ENCODE measurements around the gene TMEM141.

TMEM141 gene

GRCh38 chr9:136826188-136826541 lies 35.0 kb downstream of the TMEM141 start:
- H3K9me3 ChIP-seq (ENCODE audit: low read length), result no peaks in the 10 kb centered on the region
- no peaks in the 10 kb centered on the region for H3K4me1 ChIP-seq (ENCODE audit: insufficient read depth, low read length, severe bottlenecking)
- no peaks in the 10 kb centered on the region for H3K79me2 ChIP-seq (ENCODE audit: insufficient read depth, low read length)
- H4K20me1 ChIP-seq (ENCODE audit: insufficient read depth, low read length), result no peaks in the 10 kb centered on the region
- H3K9ac ChIP-seq (ENCODE audit: low read length), result no peak overlapping the region
- no peak overlapping the region for H3K27ac ChIP-seq (ENCODE audit: low read depth, low read length, poor library complexity, severe bottlenecking)
- H3K36me3 ChIP-seq (ENCODE audit: insufficient read depth, low read length), result peaks cover 75% of the 10 kb centered on the region
- H2AFZ ChIP-seq (ENCODE audit: low read length), result no peak overlapping the region
- H3K4me3 ChIP-seq (ENCODE audit: low read depth, low read length, poor library complexity, severe bottlenecking), result no peak overlapping the region
- no peak overlapping the region for H3K4me2 ChIP-seq (ENCODE audit: low read length)
- H3K9me2 ChIP-seq (ENCODE audit: low read depth, low read length), result no peaks in the 10 kb centered on the region
- H3K27me3 ChIP-seq (ENCODE audit: insufficient read depth, low read length), result no peaks in the 10 kb centered on the region
- no peaks in the 10 kb centered on the region for H3F3A ChIP-seq (ENCODE audit: insufficient read depth, low read length)
- no peak for TF ChIP-seq CTCF (IDR thresholded peaks at IDR 0.05; ENCODE audit: low read length)
- no peak for TF ChIP-seq EZH2 (IDR thresholded peaks at IDR 0.05; ENCODE audit: borderline replicate concordance, low read length)

- no peak overlapping the region for H3K9ac ChIP-seq (ENCODE audit: low read length)
- H3K36me3 ChIP-seq (ENCODE audit: insufficient read depth, low read length), result peaks cover 82% of the 10 kb centered on the region
These were observed 35.8 kb downstream of the TMEM141 start for GRCh38 chr9:136826703-136827582.

GRCh38 chr9:136827794-136828473 lies 36.8 kb downstream of the TMEM141 start:
- H3K27me3 ChIP-seq (ENCODE audit: insufficient read depth, low read length), result no peaks in the 10 kb centered on the region
- no peaks in the 10 kb centered on the region for H3K79me2 ChIP-seq (ENCODE audit: insufficient read depth, low read length)
- H3K4me2 ChIP-seq (ENCODE audit: low read length), result no peak overlapping the region
- no peaks in the 10 kb centered on the region for H3K9me2 ChIP-seq (ENCODE audit: low read depth, low read length)
- H3K36me3 ChIP-seq (ENCODE audit: insufficient read depth, low read length), result peaks cover 91% of the 10 kb centered on the region
- no peak overlapping the region for H3K9ac ChIP-seq (ENCODE audit: low read length)
- H3K4me3 ChIP-seq (ENCODE audit: low read depth, low read length, poor library complexity, severe bottlenecking), result no peak overlapping the region
- no peak overlapping the region for H3K27ac ChIP-seq (ENCODE audit: low read depth, low read length, poor library complexity, severe bottlenecking)
- no peaks in the 10 kb centered on the region for H3F3A ChIP-seq (ENCODE audit: insufficient read depth, low read length)
- no peaks in the 10 kb centered on the region for H4K20me1 ChIP-seq (ENCODE audit: insufficient read depth, low read length)
- H3K4me1 ChIP-seq (ENCODE audit: insufficient read depth, low read length, severe bottlenecking), result no peaks in the 10 kb centered on the region
- H2AFZ ChIP-seq (ENCODE audit: low read length), result no peak overlapping the region
- TF ChIP-seq EZH2 (IDR thresholded peaks at IDR 0.05; ENCODE audit: borderline replicate concordance, low read length) (no peak), CTCF (IDR thresholded peaks at IDR 0.05; ENCODE audit: low read length) (no peak)
- no peaks in the 10 kb centered on the region for H3K9me3 ChIP-seq (ENCODE audit: low read length)

More at GRCh38 chr9:136826703-136827582, 35.8 kb downstream of the TMEM141 start:
- Histone ChIP-seq H3K4me2 (ENCODE audit: low read length) (no peak overlapping the region), H3K4me3 (ENCODE audit: low read depth, low read length, poor library complexity, severe bottlenecking) (no peak overlapping the region), H3K27ac (ENCODE audit: low read depth, low read length, poor library complexity, severe bottlenecking) (no peak overlapping the region), H3F3A (ENCODE audit: insufficient read depth, low read length) (no peaks in the 10 kb centered on the region), H3K79me2 (ENCODE audit: insufficient read depth, low read length) (no peaks in the 10 kb centered on the region), H2AFZ (ENCODE audit: low read length) (no peak overlapping the region), H3K27me3 (ENCODE audit: insufficient read depth, low read length) (no peaks in the 10 kb centered on the region), H3K4me1 (ENCODE audit: insufficient read depth, low read length, severe bottlenecking) (no peaks in the 10 kb centered on the region), H3K9me3 (ENCODE audit: low read length) (no peaks in the 10 kb centered on the region), H4K20me1 (ENCODE audit: insufficient read depth, low read length) (no peaks in the 10 kb centered on the region), H3K9me2 (ENCODE audit: low read depth, low read length) (no peaks in the 10 kb centered on the region)
- no peak for TF ChIP-seq CTCF (IDR thresholded peaks at IDR 0.05; ENCODE audit: low read length)
- TF ChIP-seq EZH2 (IDR thresholded peaks at IDR 0.05; ENCODE audit: borderline replicate concordance, low read length), result no peak

Data from OCI-LY1 (cell line).